Hematopoietic multipotent progenitor cell treated with erythropoietin and hydrocortisone succinate and interleukin-3 and kit ligand, for 6 days (in vitro differentiated cells): ENCODE results near the gene B3GNT3.
"Not testable (repeated sequence)": the region's sequence is repeated elsewhere in the genome, so short reads cannot be mapped to it uniquely, and the experiment has no call there.

Experiments used
- DNase-seq: peaks from one replicate; pipeline ENCODE4 v3.0.0-alpha.2; 2015

Gene B3GNT3

GRCh38 chr19:17767559-17767958 is 27.4 kb upstream of the B3GNT3 start:
- DNase-seq, result peak; percentile 87

- no peak for DNase-seq
Observed at GRCh38 chr19:17770613-17771012, 24.3 kb upstream of the B3GNT3 start.

GRCh38 chr19:17772172-17772571 is 22.8 kb upstream of the B3GNT3 start:
- peak; percentile 57 for DNase-seq

GRCh38 chr19:17775245-17775927 is 19.6 kb upstream of the B3GNT3 start:
- peak; percentile 72 for DNase-seq

- no peak for DNase-seq
Observed at GRCh38 chr19:17775991-17776803, 18.7 kb upstream of the B3GNT3 start.

GRCh38 chr19:17777840-17778239 is 17.1 kb upstream of the B3GNT3 start:
- DNase-seq, result not testable (repeated sequence)

- peak; percentile 90 for DNase-seq
Observed at GRCh38 chr19:17778251-17778967, 16.5 kb upstream of the B3GNT3 start.

- peak; percentile 69 for DNase-seq
Observed at GRCh38 chr19:17778968-17779929, 15.7 kb upstream of the B3GNT3 start.

GRCh38 chr19:17780781-17781180 is 14.2 kb upstream of the B3GNT3 start:
- no peak for DNase-seq

- not testable (repeated sequence) for DNase-seq
Observed at GRCh38 chr19:17783721-17784120, 11.2 kb upstream of the B3GNT3 start.

- peak; percentile 90 for DNase-seq
Observed at GRCh38 chr19:17784201-17785008, 10.5 kb upstream of the B3GNT3 start.

- no peak for DNase-seq
Observed at GRCh38 chr19:17787274-17787913, 7.5 kb upstream of the B3GNT3 start.

GRCh38 chr19:17788632-17789031 is 6.3 kb upstream of the B3GNT3 start:
- no peak for DNase-seq

- no peak for DNase-seq
Observed at GRCh38 chr19:17790059-17790780, 4.7 kb upstream of the B3GNT3 start.

GRCh38 chr19:17794412-17794730 is 567 bp upstream of the B3GNT3 start:
- no peak for DNase-seq

GRCh38 chr19:17795495-17795856 is 538 bp downstream of the B3GNT3 start:
- DNase-seq, result no peak

GRCh38 chr19:17796013-17796837 is 1.3 kb downstream of the B3GNT3 start:
- no peak for DNase-seq

- DNase-seq, result no peak
Observed at GRCh38 chr19:17796838-17797423, 2.0 kb downstream of the B3GNT3 start.
